ENCODE results near the gene JUNB. TPM values are rescaled to one million over a fixed set of nuclear protein-coding genes. Genes with fewer than 3 reads are reported as not detected.
A peak's percentile ranks its signal among the peaks of the same experiment; 100 is the strongest.
"Not testable (repeated sequence)": the region's sequence is repeated elsewhere in the genome, so short reads cannot be mapped to it uniquely, and the experiment has no call there.

JUNB gene
- total and polyA plus RNA-seq, 2 experiments from 2014 or later, result 95.1 to 195 TPM

DNA sequence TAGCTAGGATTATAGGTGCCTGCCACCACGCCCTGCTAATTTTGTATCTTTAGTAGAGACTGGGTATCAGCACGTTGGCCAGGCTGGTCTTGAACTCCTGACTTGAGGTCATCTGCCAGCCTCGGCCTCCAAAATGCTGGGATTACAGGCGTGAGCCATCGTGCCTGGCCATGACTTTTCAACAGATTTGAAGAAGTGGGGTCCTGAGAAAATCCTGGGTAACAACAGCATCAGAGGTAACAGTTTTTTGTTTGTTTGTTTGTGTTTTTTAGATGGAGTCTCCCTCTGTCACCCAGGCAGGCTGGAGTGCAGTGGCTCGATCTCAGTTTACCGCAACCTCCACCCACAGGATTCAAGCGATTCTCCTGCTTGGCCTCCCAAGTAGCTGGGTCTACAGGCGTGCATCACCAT lies 3.7 kb downstream of the JUNB start:
- no peaks in the 10 kb centered on the region for H4K20me1 ChIP-seq (ENCODE audit: insufficient read depth)

DNA sequence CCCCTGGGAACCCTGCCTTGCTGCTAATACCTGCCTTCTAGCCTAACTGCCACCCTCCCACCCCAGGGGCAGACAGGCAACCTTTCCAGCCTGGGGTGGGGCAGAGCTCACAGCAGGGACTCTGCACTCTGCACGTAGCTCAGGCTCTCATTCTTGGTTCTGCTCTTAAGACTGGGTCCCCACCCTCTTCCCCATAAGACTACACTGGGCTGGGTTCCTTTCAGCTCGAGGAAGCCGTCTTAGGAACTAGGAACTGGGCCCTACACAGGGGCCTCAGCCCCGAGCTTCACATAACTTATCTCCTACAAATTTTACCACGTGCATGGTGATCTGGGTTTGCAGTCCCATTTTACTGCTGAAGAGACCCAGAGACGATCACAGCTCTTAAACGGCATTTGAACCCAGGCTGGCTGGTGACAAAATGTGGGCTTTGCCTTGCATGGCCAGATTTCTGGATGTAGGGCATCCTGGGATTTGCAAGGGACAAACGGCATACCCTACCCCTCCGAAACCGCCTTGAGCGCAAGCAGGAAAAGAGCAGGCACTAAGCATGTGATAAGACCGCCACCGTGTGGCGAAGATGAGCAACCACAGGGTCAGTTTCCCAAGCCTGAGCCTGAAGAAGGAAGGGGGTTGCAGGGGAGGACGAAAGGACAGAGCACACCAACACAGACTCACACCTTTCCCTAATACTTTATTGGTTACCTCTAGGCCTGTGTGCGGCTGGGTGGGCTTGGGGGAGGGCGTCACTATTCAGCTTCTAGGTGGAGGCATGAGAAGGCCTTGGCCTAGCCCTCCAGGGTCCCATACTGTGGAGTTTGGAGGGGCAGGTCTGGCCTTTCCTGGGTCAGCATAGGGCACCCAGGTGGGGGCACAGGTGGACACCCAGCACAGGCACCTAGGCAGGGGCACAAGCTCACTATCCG lies 5.1 kb downstream of the JUNB start:
- Histone ChIP-seq H3K9ac (peak overlapping the region; percentile 11; the same call in 1 of the 2 replicates), H3K27ac (peak overlapping the region; percentile 34), H3K9me2 (ENCODE audit: insufficient read depth) (no peaks in the 10 kb centered on the region), H3K27me3 (replicated peaks; ENCODE audit: insufficient read depth) (no peaks in the 10 kb centered on the region), H3K4me3 (0 out of 2 replicates have a peak overlapping the region, but pooled peaks have one; percentile 25), H3F3A (ENCODE audit: insufficient read depth) (peaks cover 40% of the 10 kb centered on the region), H3K36me3 (ENCODE audit: low read depth) (no peaks in the 10 kb centered on the region), H4K20me1 (ENCODE audit: insufficient read depth) (no peaks in the 10 kb centered on the region), H3K9me3 (ENCODE audit: low read depth) (no peaks in the 10 kb centered on the region), H2AFZ (peak overlapping the region; percentile 50), H3K4me1 (ENCODE audit: insufficient read depth) (peaks cover 10% of the 10 kb centered on the region; the same call in 1 of the 2 replicates), H3K79me2 (ENCODE audit: insufficient read depth) (peaks cover 19% of the 10 kb centered on the region), H3K4me2 (ENCODE audit: unreplicated experiment) (peak overlapping the region; percentile 43)
- in situ Hi-C loops (cut with MboI), result no loop called here
- 5% methylated on average over 18 of the region's 18 CpGs for WGBS, 2 experiments (ENCODE audit: low coverage in 1 of 2, low lambda C conversion rate in 2 of 2, missing lambda C conversion rate in 2 of 2)
- DNase-seq, result peak; percentile 85
- TF ChIP-seq EZH2 (IDR thresholded peaks at IDR 0.05; ENCODE audit: insufficient read depth, poor library complexity, severe bottlenecking) (no peak), EZH2phosphoT487 (IDR thresholded peaks at IDR 0.05; ENCODE audit: insufficient read depth, low read depth) (no peak)

More for the DNA sequence above, 3.7 kb downstream of the JUNB start:
- no peak overlapping the region for H3K4me2 ChIP-seq (ENCODE audit: unreplicated experiment)
- peak overlapping the region; percentile 99 for H3K27ac ChIP-seq
- no peaks in the 10 kb centered on the region for H3K27me3 ChIP-seq (replicated peaks; ENCODE audit: insufficient read depth)
- no peaks in the 10 kb centered on the region for H3K9me2 ChIP-seq (ENCODE audit: insufficient read depth)
- H3K9ac ChIP-seq, result 0 out of 2 replicates have a peak overlapping the region, but pooled peaks have one; percentile 98
- in situ Hi-C loops (cut with MboI), result no loop called here
- WGBS, 2 experiments (ENCODE audit: low coverage in 1 of 2, low lambda C conversion rate in 2 of 2, missing lambda C conversion rate in 2 of 2), result 91 to 92% methylated on average over 9 of the region's 9 CpGs
- no peak for DNase-seq
- H3K4me1 ChIP-seq (ENCODE audit: insufficient read depth), result peaks cover 19% of the 10 kb centered on the region
- H3K9me3 ChIP-seq (ENCODE audit: low read depth), result no peaks in the 10 kb centered on the region
- peaks cover 41% of the 10 kb centered on the region for H3F3A ChIP-seq (ENCODE audit: insufficient read depth)
- H3K36me3 ChIP-seq (ENCODE audit: low read depth), result no peaks in the 10 kb centered on the region
- H3K4me3 ChIP-seq, result no peak overlapping the region
- H2AFZ ChIP-seq, result no peak overlapping the region
- TF ChIP-seq EZH2 (IDR thresholded peaks at IDR 0.05; ENCODE audit: insufficient read depth, poor library complexity, severe bottlenecking), result no peak
- TF ChIP-seq EZH2phosphoT487 (IDR thresholded peaks at IDR 0.05; ENCODE audit: insufficient read depth, low read depth), result no peak
- H3K79me2 ChIP-seq (ENCODE audit: insufficient read depth), result peaks cover 19% of the 10 kb centered on the region

DNA sequence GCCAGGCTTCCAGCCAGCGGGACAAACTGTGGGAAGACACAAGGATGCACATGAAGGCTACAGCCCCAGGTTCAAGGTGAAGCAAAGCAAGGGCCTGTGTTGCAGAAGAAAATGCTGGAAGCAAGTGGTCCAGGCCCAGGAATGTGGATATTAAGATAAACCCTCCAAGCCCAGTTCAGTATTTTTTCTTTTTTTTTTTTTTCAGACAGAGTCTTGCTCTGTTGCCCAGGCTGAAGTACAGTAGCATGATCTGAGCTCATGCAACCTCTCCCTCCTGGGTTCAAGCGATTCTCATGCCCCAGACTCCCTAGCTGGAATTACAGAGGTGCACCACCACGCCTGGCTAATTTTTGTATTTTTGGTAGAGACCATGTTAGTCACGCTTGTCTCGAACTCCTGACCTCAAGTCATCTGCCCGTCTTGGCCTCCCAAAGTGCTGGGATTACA lies 5.9 kb downstream of the JUNB start:
- Histone ChIP-seq H3K36me3 (ENCODE audit: low read depth) (no peaks in the 10 kb centered on the region), H3K9me3 (ENCODE audit: low read depth) (no peaks in the 10 kb centered on the region), H3K9ac (no peak overlapping the region), H2AFZ (no peak overlapping the region), H3K27me3 (replicated peaks; ENCODE audit: insufficient read depth) (no peaks in the 10 kb centered on the region), H3K4me2 (ENCODE audit: unreplicated experiment) (no peak overlapping the region), H3K4me3 (no peak overlapping the region), H3K27ac (no peak overlapping the region), H3K9me2 (ENCODE audit: insufficient read depth) (no peaks in the 10 kb centered on the region), H3K4me1 (ENCODE audit: insufficient read depth) (peaks cover 10% of the 10 kb centered on the region; the same call in 1 of the 2 replicates), H3K79me2 (ENCODE audit: insufficient read depth) (peaks cover 12% of the 10 kb centered on the region), H4K20me1 (ENCODE audit: insufficient read depth) (no peaks in the 10 kb centered on the region), H3F3A (ENCODE audit: insufficient read depth) (peaks cover 40% of the 10 kb centered on the region)
- in situ Hi-C loops (cut with MboI), result no loop called here
- WGBS, 2 experiments (ENCODE audit: low coverage in 1 of 2, low lambda C conversion rate in 2 of 2, missing lambda C conversion rate in 2 of 2), result 86 to 88% methylated on average over 6 of the region's 6 CpGs
- no peak for DNase-seq
- TF ChIP-seq EZH2phosphoT487 (IDR thresholded peaks at IDR 0.05; ENCODE audit: insufficient read depth, low read depth) (no peak), EZH2 (IDR thresholded peaks at IDR 0.05; ENCODE audit: insufficient read depth, poor library complexity, severe bottlenecking) (no peak)

DNA sequence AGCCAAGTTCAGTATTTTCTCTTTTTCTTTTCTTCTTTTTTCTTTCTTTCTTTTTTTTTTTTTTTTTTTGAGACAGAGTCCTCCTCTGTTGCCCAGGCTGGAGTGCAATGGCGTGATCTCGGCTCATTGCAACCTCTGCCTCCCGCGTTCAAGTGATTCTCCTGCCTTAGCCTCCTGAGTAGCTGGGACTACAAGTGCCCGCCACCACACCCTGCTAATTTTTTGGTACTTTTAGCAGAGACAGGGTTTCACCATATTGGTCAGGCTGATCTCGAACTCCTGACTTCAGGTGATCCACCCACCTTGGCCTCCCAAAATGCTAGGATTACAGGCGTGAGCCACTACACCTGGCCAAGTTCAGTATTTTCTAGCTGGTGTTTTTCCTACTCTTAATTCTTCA lies 6.3 kb downstream of the JUNB start:
- H4K20me1 ChIP-seq (ENCODE audit: insufficient read depth); H3K4me2 ChIP-seq (ENCODE audit: unreplicated experiment); H3K79me2 ChIP-seq (ENCODE audit: insufficient read depth); DNase-seq; H3K27ac ChIP-seq; H3K27me3 ChIP-seq (replicated peaks; ENCODE audit: insufficient read depth); H3K9me3 ChIP-seq (ENCODE audit: low read depth); H3K36me3 ChIP-seq (ENCODE audit: low read depth); H3K9ac ChIP-seq; H2AFZ ChIP-seq; in situ Hi-C loops (cut with MboI); H3K4me3 ChIP-seq; H3K9me2 ChIP-seq (ENCODE audit: insufficient read depth): not testable (repeated sequence)
- 95 to 96% methylated on average over 7 of the region's 7 CpGs for WGBS, 2 experiments (ENCODE audit: low coverage in 1 of 2, low lambda C conversion rate in 2 of 2, missing lambda C conversion rate in 2 of 2)
- Histone ChIP-seq H3K4me1 (ENCODE audit: insufficient read depth) (peaks cover 10% of the 10 kb centered on the region; the same call in 1 of the 2 replicates), H3F3A (ENCODE audit: insufficient read depth) (peaks cover 40% of the 10 kb centered on the region)

Measured in GM23248 (cell line).